IPS DF 19.7 (cell line): ENCODE results near the gene ZP2.
"Not testable (repeated sequence)": the region's sequence is repeated elsewhere in the genome, so short reads cannot be mapped to it uniquely, and the experiment has no call there.

Experiments
- DNase-seq: peaks from one replicate; pipeline ENCODE4 v3.0.0-alpha.2; 2013; ENCODE audit warnings: low read depth, low spot score

ZP2 gene

GRCh38 chr16:21211486-21211885 is at the start of gene ZP2:
Gene ZP2, minus strand, starts transcription at chr16:21211574. Its CDS starts 27 bp downstream, at chr16:21211547.
- DNase-seq = no peak

GRCh38 chr16:21257284-21257683 is 45.9 kb upstream of the ZP2 start:
- no peak for DNase-seq

DNA sequence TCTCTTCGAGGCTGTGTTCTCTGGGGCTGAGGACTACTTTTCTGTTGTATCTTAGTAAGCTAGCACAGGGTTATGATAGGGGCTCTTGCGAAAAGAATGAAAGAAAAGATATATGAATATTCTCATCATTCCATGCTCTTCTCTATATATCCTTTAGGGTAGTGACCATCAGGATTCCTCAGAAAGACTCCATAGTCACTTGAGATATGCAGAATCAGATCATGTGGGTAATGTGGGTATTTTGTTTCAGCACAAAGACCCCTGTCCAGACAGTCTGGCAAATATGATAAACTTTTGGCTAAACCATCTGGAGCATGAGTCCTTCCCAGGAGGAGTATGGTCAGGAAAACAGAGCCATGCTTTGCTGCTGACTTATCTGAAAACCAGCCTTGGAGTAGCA is 45.3 kb upstream of the ZP2 start:
- DNase-seq = no peak

GRCh38 chr16:21253470-21253869 is 42.1 kb upstream of the ZP2 start:
- DNase-seq = no peak

DNA sequence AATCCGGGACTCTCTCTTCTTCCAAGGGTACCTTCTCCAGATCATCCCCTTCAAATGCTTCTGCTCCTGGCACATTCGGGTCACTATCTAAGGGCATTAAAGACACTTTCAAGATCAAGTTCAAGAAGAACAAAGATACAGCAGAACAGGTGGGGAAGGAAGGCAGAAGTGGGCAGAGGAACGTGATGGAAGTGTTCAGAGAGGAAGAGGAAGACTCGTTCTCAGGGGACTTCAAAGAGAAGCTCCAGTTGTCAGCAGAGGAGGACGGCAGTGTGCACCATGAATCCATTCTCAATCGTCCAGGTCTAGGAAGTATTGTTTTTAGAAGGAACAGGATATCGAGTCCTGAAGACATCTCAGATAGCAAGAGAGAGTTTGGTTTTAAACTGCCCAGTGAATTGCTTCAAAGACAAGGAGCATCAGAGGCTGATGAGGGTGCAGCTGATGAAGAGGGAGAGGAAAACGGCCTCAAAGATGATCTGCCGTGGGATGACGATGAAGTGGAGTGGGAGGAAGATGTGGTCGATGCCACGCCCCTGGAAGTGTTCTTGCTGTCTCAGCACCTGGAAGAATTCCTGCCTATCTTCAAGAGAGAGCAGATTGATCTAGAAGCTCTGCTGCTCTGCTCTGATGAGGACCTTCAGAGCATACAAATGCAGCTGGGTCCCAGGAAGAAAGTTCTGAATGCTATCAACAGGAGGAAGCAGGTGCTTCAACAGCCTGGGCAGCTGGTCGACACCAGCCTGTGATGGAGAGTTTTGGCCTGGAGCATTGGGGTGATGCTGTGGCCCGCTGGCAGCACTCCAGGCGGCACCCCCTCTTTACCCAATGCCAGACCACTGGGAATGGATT is 38.9 kb upstream of the ZP2 start:
- DNase-seq = no peak

DNA sequence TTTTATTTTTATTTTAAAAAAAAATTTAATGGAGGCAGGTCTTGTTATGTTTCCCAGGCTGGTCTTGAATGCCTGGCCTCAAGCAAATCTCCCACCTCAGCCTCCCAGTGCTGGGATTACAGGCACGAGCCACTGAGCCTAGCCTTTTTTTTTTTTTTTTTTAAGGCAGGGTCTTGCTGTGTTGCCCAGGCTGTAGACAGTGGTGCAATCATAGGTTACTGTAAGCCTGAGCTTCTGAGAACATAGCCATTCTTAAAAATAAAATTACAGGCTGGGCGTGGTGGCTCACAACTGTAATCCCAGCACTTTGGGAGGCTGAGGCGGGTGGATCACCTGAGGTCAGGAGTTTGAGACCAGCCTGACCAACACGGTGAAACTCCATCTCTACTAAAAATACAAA is 36.8 kb upstream of the ZP2 start:
- DNase-seq = not testable (repeated sequence)

DNA sequence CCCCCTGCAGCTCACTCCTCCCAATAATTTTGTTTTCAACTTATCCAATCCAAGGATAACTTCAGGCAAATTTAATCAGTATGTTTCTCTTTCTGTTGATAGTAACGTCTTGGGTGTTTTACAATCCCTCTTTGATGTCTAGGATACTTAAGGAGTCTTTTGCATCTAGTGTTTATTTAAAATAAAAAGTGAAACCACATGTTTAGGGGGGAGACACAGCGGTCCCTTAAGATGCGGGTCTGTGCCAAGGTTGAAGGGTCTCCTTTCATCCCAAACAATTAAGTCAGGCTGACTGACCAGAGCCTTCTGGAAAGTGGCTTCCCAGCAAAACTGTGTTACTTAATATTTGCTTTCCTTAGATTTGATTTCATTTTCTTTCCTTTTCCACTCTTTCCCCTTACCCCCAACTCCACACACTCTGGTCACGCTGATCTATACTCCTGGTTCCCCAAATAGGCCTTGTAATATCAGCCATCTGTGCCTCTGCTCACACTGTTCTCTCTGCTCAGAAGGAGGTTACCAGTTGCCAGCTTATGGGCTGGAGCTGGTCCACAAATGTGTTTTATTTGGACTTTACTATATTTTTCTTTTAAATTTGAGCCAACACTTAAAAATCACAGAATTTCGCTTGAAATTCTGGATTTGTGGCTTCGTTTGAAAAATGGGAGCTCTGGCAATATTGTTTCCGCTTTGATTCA is 33.3 kb upstream of the ZP2 start:
- DNase-seq = no peak

DNA sequence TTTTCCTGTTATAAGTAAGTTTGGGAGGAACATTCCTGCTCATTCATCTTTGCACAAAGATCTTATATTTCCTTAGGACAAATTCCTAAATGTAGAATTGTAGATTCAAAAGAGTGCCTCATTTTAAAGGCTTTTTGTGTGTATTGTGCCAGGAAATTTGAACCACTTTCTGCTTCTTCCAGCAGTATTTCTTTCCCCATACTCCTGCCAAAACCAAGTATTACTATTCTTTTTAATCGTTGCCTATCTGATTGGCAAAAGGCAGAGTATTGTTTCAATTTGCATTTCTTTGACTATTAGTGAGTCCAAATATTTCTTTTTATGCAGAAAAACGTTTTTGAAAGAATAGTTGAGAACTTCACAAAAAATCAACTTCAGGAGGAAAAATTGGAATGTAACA is 31.4 kb upstream of the ZP2 start:
- no peak for DNase-seq

DNA sequence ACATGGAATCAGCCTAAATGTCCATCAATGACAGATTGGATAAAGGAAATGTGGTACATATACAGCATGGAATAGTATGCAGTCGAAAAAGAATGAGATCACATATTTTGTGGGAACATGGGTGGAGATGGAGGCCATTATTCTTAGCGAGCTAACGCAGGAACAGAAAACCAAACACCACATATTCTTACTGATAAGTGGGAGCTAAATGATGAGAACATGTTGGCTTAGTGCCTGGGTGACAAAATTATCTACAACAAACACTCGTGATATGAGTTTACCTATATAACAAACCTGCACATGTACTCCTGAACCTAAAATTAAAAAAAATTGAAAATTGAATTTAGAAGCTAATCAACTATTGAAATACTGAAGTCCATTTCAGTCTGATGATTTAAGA is 28.3 kb upstream of the ZP2 start:
- no peak for DNase-seq

- DNase-seq = no peak
Measured at GRCh38 chr16:21236831-21237230, 25.5 kb upstream of the ZP2 start.

DNA sequence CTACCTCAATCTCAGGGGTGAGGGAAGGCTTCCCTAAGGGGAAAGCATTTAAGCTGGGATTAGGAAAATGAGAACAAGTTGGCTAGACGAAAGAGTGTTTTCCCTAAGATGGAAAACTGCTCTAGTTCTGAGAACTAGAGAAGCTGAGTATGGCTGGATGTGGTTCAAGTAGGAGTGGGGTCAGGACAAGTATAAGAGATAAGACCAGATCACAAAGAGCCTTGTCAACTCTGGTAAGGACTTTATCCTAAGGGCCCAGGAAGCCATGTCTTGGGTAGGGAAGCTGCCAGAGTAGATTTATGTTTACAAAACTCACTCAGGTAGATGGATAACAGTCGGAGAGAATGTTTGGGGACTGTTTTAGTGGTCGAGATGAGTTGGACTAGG is 23.8 kb upstream of the ZP2 start:
- DNase-seq = no peak

GRCh38 chr16:21233521-21234150 is 22.3 kb upstream of the ZP2 start, which contains the start of gene ANKS4B:
Gene ANKS4B, plus strand, starts transcription at chr16:21233699. Its CDS starts 39 bp downstream, at chr16:21233738.
- no peak for DNase-seq

DNA sequence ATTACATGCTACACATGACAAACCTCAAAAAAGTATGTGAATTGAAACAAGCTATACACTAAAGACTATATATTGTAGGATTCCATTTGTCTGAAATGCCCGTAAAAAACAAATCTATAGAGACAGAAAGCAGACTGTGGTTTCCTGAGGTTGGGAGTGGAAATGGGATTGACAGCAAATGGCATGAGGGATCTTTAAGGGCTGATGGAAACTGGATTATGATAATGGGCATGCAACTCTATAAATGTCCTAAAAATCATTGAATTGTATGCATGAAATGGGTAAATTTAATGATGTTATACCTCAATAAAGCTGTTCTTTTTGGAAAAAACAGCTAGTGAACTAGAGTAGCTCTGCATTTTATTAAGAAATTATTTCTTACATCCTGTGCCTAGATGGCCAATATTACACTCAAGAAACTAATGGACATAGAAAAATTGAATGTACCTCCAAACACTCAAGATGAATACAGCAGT is 21.7 kb upstream of the ZP2 start:
- no peak for DNase-seq

DNA sequence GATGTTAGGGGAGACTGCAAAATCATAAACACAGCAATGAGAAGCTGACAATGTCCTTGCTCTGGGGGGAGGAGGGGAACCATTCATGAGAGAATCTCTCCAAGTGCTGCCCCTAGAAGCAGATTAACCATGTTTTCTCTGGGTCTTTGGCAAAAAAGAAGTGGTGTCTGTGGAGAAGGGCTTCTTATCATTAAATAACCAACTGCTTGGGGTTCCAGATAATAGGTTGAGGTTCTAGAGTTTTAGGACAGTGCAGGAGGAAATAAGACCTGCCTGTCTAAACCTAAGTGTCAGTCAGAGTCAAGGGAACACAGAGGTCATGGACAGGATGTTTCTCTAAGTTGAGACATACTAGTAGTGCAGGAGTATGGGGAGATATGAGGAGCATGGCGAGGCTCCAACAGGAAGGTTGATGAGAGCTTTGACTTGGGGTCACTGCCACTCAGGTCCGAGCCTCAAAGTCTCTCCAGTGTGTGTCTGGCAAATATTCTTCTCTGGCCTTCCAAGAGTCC is 17.0 kb upstream of the ZP2 start:
- DNase-seq = no peak

DNA sequence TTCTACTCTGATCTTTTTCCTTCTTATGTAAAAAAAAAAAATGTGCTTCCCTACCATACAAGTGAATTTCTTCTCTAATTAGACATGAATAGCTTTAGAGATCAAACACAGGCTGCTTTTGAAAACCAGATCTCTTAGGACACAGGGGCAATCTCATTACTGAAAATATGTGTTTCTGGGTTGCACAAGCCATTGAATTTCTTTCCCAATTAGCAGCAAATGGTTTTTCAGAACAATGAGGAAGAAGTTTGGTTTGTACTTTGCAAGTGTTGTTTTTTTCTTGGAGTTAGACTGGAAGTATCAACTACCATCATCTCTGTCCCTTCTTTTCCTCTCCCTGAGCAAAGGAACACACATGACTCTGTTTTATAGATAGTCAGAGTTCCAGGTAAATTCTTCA is 16.5 kb upstream of the ZP2 start:
- no peak for DNase-seq

GRCh38 chr16:21226749-21227148 is 15.4 kb upstream of the ZP2 start:
- DNase-seq = no peak

- no peak for DNase-seq
Measured at GRCh38 chr16:21224800-21225199, 13.4 kb upstream of the ZP2 start.

DNA sequence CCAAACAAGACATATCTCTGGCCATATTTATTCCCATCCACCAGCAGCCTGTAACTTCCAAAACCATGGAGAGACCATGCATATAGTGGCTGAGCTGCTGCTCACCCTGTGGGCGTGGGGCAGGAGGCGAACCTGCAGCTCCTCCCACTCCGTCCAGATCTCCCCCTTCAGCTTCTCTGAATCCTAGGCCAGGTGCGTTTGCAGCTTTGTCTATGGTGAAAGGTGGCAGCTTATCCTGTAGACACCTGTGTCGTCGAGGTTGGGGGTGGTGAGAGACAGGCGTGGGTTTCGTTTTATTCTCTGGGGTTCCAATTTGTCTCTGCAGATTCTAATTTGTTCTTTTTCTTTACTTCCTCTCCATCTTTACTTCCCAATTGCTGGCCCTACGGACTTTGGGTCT is 12.4 kb upstream of the ZP2 start:
- DNase-seq = no peak

DNA sequence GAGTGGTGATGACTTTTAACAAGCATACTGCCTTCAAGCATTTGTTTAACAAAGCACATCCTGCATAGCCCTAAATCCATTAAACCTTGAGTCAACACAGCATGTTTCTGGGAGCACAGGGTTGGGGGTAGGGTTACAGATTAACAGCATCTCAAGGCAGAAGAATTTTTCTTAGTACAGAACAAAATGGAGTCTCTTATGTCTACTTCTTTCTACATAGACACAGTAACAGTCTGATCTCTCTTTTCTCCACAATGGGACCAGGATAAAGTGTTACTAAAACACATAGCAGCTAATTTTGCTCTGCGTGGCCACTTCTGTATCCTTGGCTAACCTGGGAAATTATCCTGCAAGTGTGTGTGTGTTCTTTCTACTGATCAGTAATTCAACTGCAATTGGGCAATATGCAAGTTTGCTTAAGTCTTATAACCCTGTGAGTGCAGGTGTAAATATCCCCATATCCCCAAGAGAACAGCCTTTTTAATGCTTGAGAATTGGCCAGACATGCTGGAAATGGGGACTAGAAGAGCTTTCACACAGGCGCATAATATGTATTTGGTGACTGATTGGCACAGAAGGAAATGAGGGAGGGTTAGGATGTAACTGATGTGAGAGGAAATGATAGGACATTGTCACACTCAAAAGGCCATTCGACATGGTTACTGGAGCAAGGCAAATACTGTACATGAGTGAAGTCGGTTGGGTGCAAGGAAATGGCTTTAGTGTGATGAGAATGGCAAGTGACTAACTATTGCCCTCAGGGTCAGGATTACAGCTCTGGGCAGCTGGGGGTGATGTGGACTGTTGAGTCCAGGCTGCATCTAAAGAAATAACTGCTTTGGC is 11.3 kb upstream of the ZP2 start:
- no peak for DNase-seq

DNA sequence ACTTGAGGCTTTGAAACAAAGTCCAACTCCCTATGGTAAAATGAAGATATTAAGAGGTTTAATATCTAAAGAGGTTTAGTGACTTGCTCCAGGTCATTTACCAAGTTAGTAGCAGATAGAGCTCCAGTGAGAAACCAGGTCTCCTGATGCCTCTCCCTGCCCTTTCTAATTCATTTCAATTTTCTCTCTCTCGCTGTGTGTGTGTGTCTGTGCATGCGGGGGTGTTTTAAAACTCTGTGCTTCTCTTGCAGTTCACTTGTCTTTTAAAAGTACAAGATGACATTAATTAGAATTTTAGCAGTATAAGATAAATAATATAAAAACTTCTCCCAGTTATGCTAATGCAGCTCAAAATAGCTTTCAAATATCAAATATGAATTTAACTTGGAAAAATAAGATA is 8.2 kb upstream of the ZP2 start:
- no peak for DNase-seq

- DNase-seq = no peak
Measured at GRCh38 chr16:21218153-21218552, 6.8 kb upstream of the ZP2 start.
